ENCODE results near the gene WIPF2.

GRCh38 chr17:40283662-40284061 lies 64.6 kb downstream of the WIPF2 start:
- no peak for TF ChIP-seq CTCF (conservative IDR thresholded peaks at IDR 0.05; ENCODE audit: low read depth, low read length)
- TF ChIP-seq EZH2 (IDR thresholded peaks at IDR 0.05; ENCODE audit: low read length, unreplicated experiment) = no peak
- no peak for TF ChIP-seq EZH2phosphoT487 (IDR thresholded peaks at IDR 0.05; ENCODE audit: borderline replicate concordance, low read length)
